Left ventricle myocardium inferior (tissue), 1 donor: ENCODE data around the gene RNF19B. TPM values are rescaled to one million over a fixed set of nuclear protein-coding genes. Genes with fewer than 3 reads are reported as not detected.
A peak's percentile ranks its signal among the peaks of the same experiment; 100 is the strongest.

Experiments
- DNase-seq: peaks from one replicate; pipeline ENCODE4 v3.0.0-alpha.2; 2020
- H3K27ac ChIP-seq: fragments of 200-600 bp; replicated peaks from 2 replicates; pipeline ENCODE4 v1.8.0; 2021
- H3K27me3 ChIP-seq: fragments of 200-600 bp; 2 replicates; pipeline ENCODE4 v1.8.0; 2021; ENCODE audit warnings: low read depth
- H3K36me3 ChIP-seq: fragments of 200-600 bp; 2 replicates; pipeline ENCODE4 v1.8.0; 2021
- H3K4me1 ChIP-seq: fragments of 200-600 bp; 2 replicates; pipeline ENCODE4 v1.8.0; 2021
- H3K4me3 ChIP-seq: fragments of 200-600 bp; 2 replicates; pipeline ENCODE4 v1.8.0; 2021; ENCODE audit warnings: mild to moderate bottlenecking, moderate library complexity
- H3K9me3 ChIP-seq: fragments of 200-600 bp; replicated peaks from 2 replicates; pipeline ENCODE4 v1.8.0; 2021
- CTCF ChIP-seq: fragments of 200-600 bp; IDR thresholded peaks from 2 replicates; pipeline ENCODE4 v1.8.0; 2021; ENCODE audit warnings: antibody characterized with exemption, mild to moderate bottlenecking, borderline replicate concordance
- intact Hi-C: fragments of 100-400 bp; cut with micrococcal nuclease; formaldehyde crosslinking; loops from one replicate; pipeline ENCODE4 v1.11.0; 2022
- long read RNA-seq: library from polyadenylated mRNA; unstranded; transcript quantifications from one replicate; pipeline ENCODE4 v2.0.0, GENCODE V29; 2021
- total RNA-seq: library from RNA; stranded (reverse); fragmentation: NEBNext Ultra II Directional; extraction: Animal tissue kit (Norgen Biotek cat#: 25700); gene quantifications from one replicate; pipeline ENCODE4 v1.2.1, GENCODE V29; 2021
- donor health status: DM: no; HTN: yes; CAD: no; lungs with severe emphysema.

The RNF19B gene, protein sequence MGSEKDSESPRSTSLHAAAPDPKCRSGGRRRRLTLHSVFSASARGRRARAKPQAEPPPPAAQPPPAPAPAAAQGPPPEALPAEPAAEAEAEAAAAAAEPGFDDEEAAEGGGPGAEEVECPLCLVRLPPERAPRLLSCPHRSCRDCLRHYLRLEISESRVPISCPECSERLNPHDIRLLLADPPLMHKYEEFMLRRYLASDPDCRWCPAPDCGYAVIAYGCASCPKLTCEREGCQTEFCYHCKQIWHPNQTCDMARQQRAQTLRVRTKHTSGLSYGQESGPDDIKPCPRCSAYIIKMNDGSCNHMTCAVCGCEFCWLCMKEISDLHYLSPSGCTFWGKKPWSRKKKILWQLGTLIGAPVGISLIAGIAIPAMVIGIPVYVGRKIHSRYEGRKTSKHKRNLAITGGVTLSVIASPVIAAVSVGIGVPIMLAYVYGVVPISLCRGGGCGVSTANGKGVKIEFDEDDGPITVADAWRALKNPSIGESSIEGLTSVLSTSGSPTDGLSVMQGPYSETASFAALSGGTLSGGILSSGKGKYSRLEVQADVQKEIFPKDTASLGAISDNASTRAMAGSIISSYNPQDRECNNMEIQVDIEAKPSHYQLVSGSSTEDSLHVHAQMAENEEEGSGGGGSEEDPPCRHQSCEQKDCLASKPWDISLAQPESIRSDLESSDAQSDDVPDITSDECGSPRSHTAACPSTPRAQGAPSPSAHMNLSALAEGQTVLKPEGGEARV
- 15.4 TPM for total RNA-seq
- long read RNA-seq, transcript RNF19B-201 (9 exons, 2,334 nt) = major isoform, 20 of 34 reads
- long read RNA-seq, transcript RNF19B-203 (9 exons, 2,560 nt) = minor isoform, 6 of 34 reads
- long read RNA-seq, partial matches to known transcripts = 1 of 34 reads
- long read RNA-seq, other reads (novel, unspliced or antisense) = 5 of 34 reads

DNA sequence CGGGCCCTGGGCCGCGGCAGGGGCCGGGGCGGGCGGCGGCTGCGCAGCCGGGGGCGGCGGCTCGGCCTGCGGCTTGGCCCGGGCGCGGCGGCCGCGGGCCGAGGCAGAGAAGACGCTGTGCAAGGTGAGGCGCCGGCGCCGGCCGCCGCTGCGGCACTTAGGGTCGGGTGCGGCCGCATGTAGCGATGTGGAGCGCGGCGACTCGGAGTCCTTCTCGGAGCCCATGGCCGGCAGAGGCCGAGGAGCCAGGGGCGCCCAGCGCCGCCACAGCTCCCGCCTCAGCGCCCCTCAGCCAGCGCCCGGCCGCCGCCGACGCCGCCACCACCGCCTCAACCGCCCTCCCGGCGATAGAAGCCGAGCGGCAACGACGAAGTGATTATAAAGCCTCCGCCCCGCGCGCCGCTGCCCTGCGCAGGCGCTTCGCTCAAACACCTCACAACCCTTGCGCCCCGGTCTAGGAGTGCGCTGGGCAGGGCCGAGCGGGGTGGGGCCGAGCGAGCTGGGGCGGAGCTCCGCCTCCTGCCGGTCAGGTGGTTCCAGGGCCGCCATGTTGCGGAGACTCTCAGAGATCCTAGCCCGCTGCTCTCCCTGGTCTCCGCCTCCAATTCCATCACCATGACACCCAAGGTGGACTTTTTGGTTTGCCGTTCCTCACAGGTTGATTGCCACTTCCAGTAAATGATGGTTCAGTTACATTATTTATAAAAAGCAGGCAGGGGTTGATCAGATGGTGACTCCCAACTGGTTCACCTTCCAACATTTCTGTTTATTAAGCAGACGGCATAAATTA is at the start of gene RNF19B:
Gene RNF19B (minus strand): TSS at position 349 of the 790 bp plus-strand sequence. CDS start 124 bp downstream, at position 225.
- Histone ChIP-seq H3K9me3 (no peaks in the 10 kb centered on the region), H3K27ac (peak within 1 kb of the TSS; percentile 97), H3K4me1 (peaks cover 43% of the 10 kb centered on the region), H3K27me3 (no peaks in the 10 kb centered on the region), H3K4me3 (peak within 1 kb of the TSS; percentile 98), H3K36me3 (no peaks in the 10 kb centered on the region)
- peak; percentile 30 for TF ChIP-seq CTCF
- peak; percentile 96 for DNase-seq
- intact Hi-C loops = no loop called here

GRCh38 chr1:33013791-33014190 is 49.2 kb upstream of the RNF19B start:
- no peak for DNase-seq
- Histone ChIP-seq H3K36me3 (peaks cover 47% of the 10 kb centered on the region), H3K27me3 (no peaks in the 10 kb centered on the region), H3K27ac (peak overlapping the region; percentile 46), H3K9me3 (no peaks in the 10 kb centered on the region), H3K4me1 (peaks cover 41% of the 10 kb centered on the region), H3K4me3 (no peak overlapping the region)
- intact Hi-C loops = no loop called here
- TF ChIP-seq CTCF = no peak

DNA sequence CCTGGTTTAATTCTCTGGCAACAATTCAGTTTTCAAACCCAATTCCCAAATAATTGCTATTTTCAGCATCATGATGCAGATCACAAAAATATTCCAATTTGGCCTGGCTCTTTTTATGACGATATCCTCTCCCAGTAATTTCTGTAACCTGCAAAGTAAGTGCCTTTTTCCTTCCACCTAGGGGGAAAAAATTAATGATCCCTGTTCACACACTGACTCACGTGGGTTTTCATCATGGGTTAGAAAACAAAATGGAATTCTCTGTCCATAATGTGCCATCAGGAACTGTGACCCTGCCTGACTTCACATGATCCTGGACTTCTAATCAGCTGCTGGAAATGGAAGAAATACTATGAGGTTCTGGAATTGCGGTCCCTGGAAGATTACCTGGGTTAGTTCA is 47.6 kb upstream of the RNF19B start:
- no peak for TF ChIP-seq CTCF
- Histone ChIP-seq H3K9me3 (no peaks in the 10 kb centered on the region), H3K27ac (peak overlapping the region; percentile 85), H3K36me3 (peaks cover 45% of the 10 kb centered on the region), H3K4me1 (peaks cover 57% of the 10 kb centered on the region), H3K4me3 (no peak overlapping the region), H3K27me3 (no peaks in the 10 kb centered on the region)
- intact Hi-C loops = no loop called here
- DNase-seq = no peak

- Histone ChIP-seq H3K4me1 (peaks cover 68% of the 10 kb centered on the region), H3K36me3 (peaks cover 44% of the 10 kb centered on the region), H3K9me3 (no peaks in the 10 kb centered on the region), H3K27me3 (no peaks in the 10 kb centered on the region), H3K4me3 (peak overlapping the region; percentile 13), H3K27ac (peak overlapping the region; percentile 85)
- TF ChIP-seq CTCF = no peak
- intact Hi-C loops = no loop called here
- peak; percentile 57 for DNase-seq
Measured at GRCh38 chr1:33010932-33011731, 46.5 kb upstream of the RNF19B start.
